WTC11 (cell line): ENCODE measurements around the gene FNIP1. TPM values are rescaled to one million over a fixed set of nuclear protein-coding genes. Genes with fewer than 3 reads are reported as not detected.

Experiments
- ATAC-seq: fragments of 200-7000 bp; cut with Tn5 transposase; 2 replicates; pipeline ENCODE4 v1.10.0; 2021; ENCODE audit warnings: mild to moderate bottlenecking, moderate library complexity
- CTCF ChIA-PET: fragments of 300-600 bp; sonication (Branson Sonifier 250); formaldehyde crosslinking; loops from one replicate; lab custom pipeline; 2021; ENCODE audit warnings: antibody characterized with exemption; lab: Charles Lee
- POLR2A ChIA-PET: fragments of 350-600 bp; sonication (Branson Sonifier 250); formaldehyde crosslinking; loops from one replicate; lab custom pipeline; 2021; ENCODE audit warnings: antibody characterized with exemption; lab: Charles Lee
- DNase-seq: peaks from one replicate; pipeline ENCODE4 v3.0.0; 2021; ENCODE audit warnings: low spot score
- H3K27ac Mint-ChIP-seq: 2 replicates; pipeline ENCODE4 v1.8.0; 2021; ENCODE audit warnings: mixed read lengths
- H3K27me3 Mint-ChIP-seq: 2 replicates; pipeline ENCODE4 v1.8.0; 2021; ENCODE audit warnings: low read depth, mild to moderate bottlenecking, moderate library complexity, mixed read lengths
- H3K36me3 Mint-ChIP-seq: 2 replicates; pipeline ENCODE4 v1.8.0; 2021; ENCODE audit warnings: mixed read lengths
- H3K4me1 Mint-ChIP-seq: 2 replicates; pipeline ENCODE4 v1.8.0; 2022; ENCODE audit warnings: mixed read lengths
- H3K4me3 Mint-ChIP-seq: 2 replicates; pipeline ENCODE4 v1.8.0; 2021; ENCODE audit warnings: mild to moderate bottlenecking, moderate library complexity, mixed read lengths
- H3K9me3 Mint-ChIP-seq: 2 replicates; pipeline ENCODE4 v1.8.0; 2021; ENCODE audit warnings: mixed read lengths
- ATF2 ChIP-seq: sonication (generic); formaldehyde crosslinking; IDR thresholded peaks from 2 replicates; pipeline ENCODE4 v1.8.1; 2022; ENCODE audit warnings: low read depth, missing genetic modification reagents, borderline replicate concordance
- ATF3 ChIP-seq: sonication (generic); formaldehyde crosslinking; conservative IDR thresholded peaks from 2 replicates; pipeline ENCODE4 v1.8.1; 2022; ENCODE audit warnings: mild to moderate bottlenecking, missing genetic modification reagents
- CDX4 ChIP-seq: fragments of 250-450 bp; sonication (Bioruptor Pico); IDR thresholded peaks from 2 replicates; pipeline ENCODE4 v1.9.0; 2021; ENCODE audit warnings: moderate library complexity, mild to moderate bottlenecking, inconsistent platforms, borderline replicate concordance
- CREM ChIP-seq: sonication (generic); formaldehyde crosslinking; IDR thresholded peaks from 2 replicates; pipeline ENCODE4 v1.8.1; 2022; ENCODE audit warnings: mild to moderate bottlenecking, missing genetic modification reagents, moderate library complexity
- CTCF ChIP-seq: fragments of 200-600 bp; IDR thresholded peaks from 2 replicates; pipeline ENCODE4 v1.8.0; 2022; ENCODE audit warnings: antibody characterized with exemption
- E2F5 ChIP-seq: sonication (generic); formaldehyde crosslinking; IDR thresholded peaks from 2 replicates; pipeline ENCODE4 v1.8.1; 2022; ENCODE audit warnings: mild to moderate bottlenecking, moderate library complexity, missing genetic modification reagents
- ELF4 ChIP-seq: sonication (generic); formaldehyde crosslinking; IDR thresholded peaks from 2 replicates; pipeline ENCODE4 v1.8.1; 2022; ENCODE audit warnings: low read depth, mild to moderate bottlenecking, moderate library complexity, missing genetic modification reagents
- MAX ChIP-seq: sonication (generic); formaldehyde crosslinking; IDR thresholded peaks from 2 replicates; pipeline ENCODE4 v1.8.0; 2022; ENCODE audit warnings: mild to moderate bottlenecking, missing genetic modification reagents
- NR2C2 ChIP-seq: sonication (generic); formaldehyde crosslinking; IDR thresholded peaks from 2 replicates; pipeline ENCODE4 v1.8.0; 2022; ENCODE audit warnings: mild to moderate bottlenecking, missing genetic modification reagents
- NR3C1 ChIP-seq: sonication (generic); formaldehyde crosslinking; conservative IDR thresholded peaks from 2 replicates; pipeline ENCODE4 v1.8.1; 2023; ENCODE audit warnings: low read depth, mild to moderate bottlenecking, missing genetic modification reagents
- SMAD4 ChIP-seq: sonication (generic); formaldehyde crosslinking; IDR thresholded peaks from 2 replicates; pipeline ENCODE4 v1.8.0; 2022; ENCODE audit warnings: mild to moderate bottlenecking, missing genetic modification reagents
- STAT6 ChIP-seq: sonication (generic); formaldehyde crosslinking; conservative IDR thresholded peaks from 2 replicates; pipeline ENCODE4 v1.8.1; 2023; ENCODE audit warnings: mild to moderate bottlenecking, low read depth, missing genetic modification reagents, moderate library complexity
- TCF7 ChIP-seq: sonication (generic); formaldehyde crosslinking; IDR thresholded peaks from 2 replicates; pipeline ENCODE4 v1.8.0; 2022; ENCODE audit warnings: mild to moderate bottlenecking, low read depth, missing genetic modification reagents, moderate library complexity
- TP53 ChIP-seq: sonication (generic); formaldehyde crosslinking; IDR thresholded peaks from 2 replicates; pipeline ENCODE4 v1.8.1; 2023; ENCODE audit warnings: mild to moderate bottlenecking, missing genetic modification reagents
- USF1 ChIP-seq: sonication (generic); formaldehyde crosslinking; IDR thresholded peaks from 2 replicates; pipeline ENCODE4 v1.8.0; 2022; ENCODE audit warnings: mild to moderate bottlenecking, missing genetic modification reagents
- ZBTB43 ChIP-seq: sonication (generic); formaldehyde crosslinking; IDR thresholded peaks from 2 replicates; pipeline ENCODE4 v1.8.1; 2023; ENCODE audit warnings: mild to moderate bottlenecking, missing genetic modification reagents
- ZMAT4 ChIP-seq: fragments of 250-450 bp; sonication (Bioruptor Pico); IDR thresholded peaks from 2 replicates; pipeline ENCODE4 v1.9.0; 2021; ENCODE audit warnings: mild to moderate bottlenecking
- ZNF219 ChIP-seq: sonication (generic); formaldehyde crosslinking; IDR thresholded peaks from 2 replicates; pipeline ENCODE4 v1.8.0; 2023; ENCODE audit warnings: missing genetic modification reagents, mild to moderate bottlenecking, borderline replicate concordance
- ZNF263 ChIP-seq: sonication (generic); formaldehyde crosslinking; IDR thresholded peaks from 2 replicates; pipeline ENCODE4 v1.8.1; 2022; ENCODE audit warnings: low read depth, mild to moderate bottlenecking, moderate library complexity, missing genetic modification reagents
- ZNF423 ChIP-seq: fragments of 250-450 bp; sonication (Bioruptor Pico); IDR thresholded peaks from 2 replicates; pipeline ENCODE4 v2.1.2; 2022; ENCODE audit warnings: mild to moderate bottlenecking, moderate library complexity
- total RNA-seq: library from RNA; stranded (reverse); gene quantifications from 3 replicates; pipeline ENCODE4 v1.2.3, GENCODE V29; 2021

Gene FNIP1
- total RNA-seq, 1 experiment from 2014 or later, result 17.2 TPM

GRCh38 chr5:131745155-131745554 lies 51.7 kb downstream of the FNIP1 start (continued):
- TF ChIP-seq MAX (CRISPR knock-in tag) (no peak), USF1 (CRISPR knock-in tag) (no peak)

GRCh38 chr5:131740477-131740876 lies 56.3 kb downstream of the FNIP1 start:
- ChIA-PET CTCF (no interaction called here), POLR2A (no interaction called here)
- H3K9me3 Mint-ChIP-seq, result no peaks in the 10 kb centered on the region
- ATAC-seq (no peak), DNase-seq (no peak)
- H3K27ac Mint-ChIP-seq, result no peak overlapping the region
- H3K36me3 Mint-ChIP-seq, result peaks cover 11% of the 10 kb centered on the region
- H3K27me3 Mint-ChIP-seq, result no peaks in the 10 kb centered on the region
- TF ChIP-seq CDX4 (no peak), CREM (CRISPR knock-in tag) (no peak), NR3C1 (CRISPR knock-in tag) (no peak), NR2C2 (CRISPR knock-in tag) (no peak), ZNF423 (CRISPR knock-in tag) (no peak), USF1 (CRISPR knock-in tag) (no peak), STAT6 (CRISPR knock-in tag) (no peak), CTCF (no peak), ZNF219 (CRISPR knock-in tag) (no peak), TCF7 (CRISPR knock-in tag) (no peak), ELF4 (CRISPR knock-in tag) (no peak), ATF3 (CRISPR knock-in tag) (no peak)
- TF ChIP-seq, all 79 proteins: peak for 0
- Mint-ChIP-seq H3K4me3 (no peak overlapping the region), H3K4me1 (peaks cover 5% of the 10 kb centered on the region; the same call in 1 of the 2 replicates)

GRCh38 chr5:131735393-131735792 lies 61.4 kb downstream of the FNIP1 start:
- Mint-ChIP-seq H3K36me3 (peaks cover 3% of the 10 kb centered on the region; the same call in 1 of the 2 replicates), H3K4me1 (peaks cover 5% of the 10 kb centered on the region; the same call in 1 of the 2 replicates)
- DNase-seq, result no peak
- TF ChIP-seq ZMAT4 (CRISPR knock-in tag) (no peak), ATF3 (CRISPR knock-in tag) (no peak), ZNF263 (no peak), E2F5 (CRISPR knock-in tag) (no peak), TP53 (CRISPR knock-in tag) (no peak), ATF2 (CRISPR knock-in tag) (no peak), SMAD4 (CRISPR knock-in tag) (no peak), ZBTB43 (no peak)

More at GRCh38 chr5:131735393-131735792, 61.4 kb downstream of the FNIP1 start:
- Mint-ChIP-seq H3K27me3 (no peaks in the 10 kb centered on the region), H3K9me3 (no peaks in the 10 kb centered on the region; the same call in 1 of the 2 replicates), H3K4me3 (no peak overlapping the region), H3K27ac (no peak overlapping the region)
- ChIA-PET POLR2A (no interaction called here), CTCF (no interaction called here)
- ATAC-seq, result no peak
